Activated T-cell treated with anti-CD3 and anti-CD28 coated beads, Interleukin-2, amount 50 U/mL, for 72 hours (primary cell): ENCODE measurements around the gene ZNRD2. TPM values are rescaled to one million over a fixed set of nuclear protein-coding genes. Genes with fewer than 3 reads are reported as not detected.
"Not testable (repeated sequence)": the region's sequence is repeated elsewhere in the genome, so short reads cannot be mapped to it uniquely, and the experiment has no call there.

Experiments used
- ATAC-seq, 2 donors: fragments of 150-1000 bp; cut with Tn5 transposase; replicated peaks in 1 of 2; 2 replicates each; pipeline ENCODE4 v1.10.0; 2021; ENCODE audit warnings: moderate library complexity in 2 of 2, mild to moderate bottlenecking in 1 of 2
- DNase-seq, 2 donors: peaks; one replicate each; pipeline ENCODE4 v3.0.0; 2021 to 2022; ENCODE audit warnings: mixed read lengths in 1 of 2
- H3K27ac Mint-ChIP-seq: one replicate; pipeline ENCODE4 v1.8.0; 2022; ENCODE audit warnings: mild to moderate bottlenecking, moderate library complexity, mixed read lengths
- H3K27me3 Mint-ChIP-seq: one replicate; pipeline ENCODE4 v1.8.0; 2022; ENCODE audit warnings: low read depth, mixed read lengths
- H3K36me3 Mint-ChIP-seq, 2 donors: one replicate each; pipeline ENCODE4 v1.8.0; 2022; ENCODE audit warnings: mixed read lengths in 2 of 2, mild to moderate bottlenecking in 1 of 2; ENCODE audit not compliant: insufficient read depth in 2 of 2
- H3K4me1 Mint-ChIP-seq: one replicate; pipeline ENCODE4 v1.8.0; 2022; ENCODE audit warnings: low read depth, mixed read lengths
- H3K4me3 Mint-ChIP-seq, 2 donors: one replicate each; pipeline ENCODE4 v1.8.0; 2022; ENCODE audit warnings: mild to moderate bottlenecking in 2 of 2, mixed read lengths in 2 of 2, moderate library complexity in 2 of 2
- H3K9me3 Mint-ChIP-seq, 2 donors: one replicate each; pipeline ENCODE4 v1.8.0; 2022; ENCODE audit warnings: mixed read lengths in 2 of 2
- total RNA-seq, 2 donors: library from RNA; stranded (reverse); gene quantifications; one replicate each; pipeline ENCODE4 v1.2.3, GENCODE V29; 2022

The ZNRD2 gene
- total RNA-seq, 2 donors from 2014 or later, result 23.5 to 25.1 TPM

GRCh38 chr11:65564879-65565559, 5.3 kb upstream of the ZNRD2 start:
- not testable (repeated sequence) for H3K27me3 Mint-ChIP-seq, H3K36me3 Mint-ChIP-seq, ATAC-seq, DNase-seq, H3K9me3 Mint-ChIP-seq
- peaks cover 69% of the 10 kb centered on the region for H3K4me1 Mint-ChIP-seq
- peak overlapping the region; percentile 77 to 85 for H3K4me3 Mint-ChIP-seq
- H3K27ac Mint-ChIP-seq, result peak overlapping the region; percentile 97

DNA sequence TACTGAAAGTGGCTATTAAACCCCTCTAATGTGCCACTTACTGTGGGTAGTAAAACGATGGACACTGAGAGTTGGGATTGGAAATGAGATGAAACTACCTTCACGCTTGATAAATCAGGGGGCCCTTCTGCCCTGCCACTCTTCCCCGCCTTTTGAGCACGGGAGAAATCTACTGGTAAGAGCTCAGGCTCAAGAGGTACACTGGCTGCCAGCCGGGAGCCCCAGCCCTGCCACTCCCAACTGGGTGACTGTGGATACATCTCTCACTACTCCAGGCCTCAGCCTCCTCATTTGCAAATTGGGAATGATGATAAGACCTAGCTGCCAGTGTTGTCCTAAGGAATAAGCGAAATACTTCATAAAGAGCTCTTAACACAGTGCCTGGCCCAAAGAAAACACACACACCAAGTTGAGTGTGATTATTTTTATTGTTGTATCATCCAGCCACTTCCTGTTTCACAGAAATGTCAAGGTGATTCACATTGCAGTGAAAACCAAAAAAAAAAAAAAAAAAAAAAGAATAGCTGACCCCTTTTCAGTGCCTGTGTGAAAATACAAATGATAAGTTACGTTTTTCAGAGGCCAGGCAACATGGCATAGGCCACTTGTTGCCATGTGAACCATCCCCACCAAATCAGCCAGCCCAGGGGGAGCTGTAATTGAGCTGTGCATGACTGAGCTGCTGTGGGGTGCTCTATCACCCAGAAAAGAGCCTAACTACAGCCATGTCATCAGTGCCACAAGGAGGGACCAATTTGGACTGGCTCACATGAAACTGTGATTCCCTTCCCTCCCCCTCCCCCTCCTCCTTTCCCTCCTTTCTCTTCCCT, 4.4 kb upstream of the ZNRD2 start:
- H3K4me1 Mint-ChIP-seq, result peaks cover 62% of the 10 kb centered on the region
- H3K4me3 Mint-ChIP-seq, result peak overlapping the region; percentile 77 to 85
- ATAC-seq, result peak; percentile 5 to 14

DNA sequence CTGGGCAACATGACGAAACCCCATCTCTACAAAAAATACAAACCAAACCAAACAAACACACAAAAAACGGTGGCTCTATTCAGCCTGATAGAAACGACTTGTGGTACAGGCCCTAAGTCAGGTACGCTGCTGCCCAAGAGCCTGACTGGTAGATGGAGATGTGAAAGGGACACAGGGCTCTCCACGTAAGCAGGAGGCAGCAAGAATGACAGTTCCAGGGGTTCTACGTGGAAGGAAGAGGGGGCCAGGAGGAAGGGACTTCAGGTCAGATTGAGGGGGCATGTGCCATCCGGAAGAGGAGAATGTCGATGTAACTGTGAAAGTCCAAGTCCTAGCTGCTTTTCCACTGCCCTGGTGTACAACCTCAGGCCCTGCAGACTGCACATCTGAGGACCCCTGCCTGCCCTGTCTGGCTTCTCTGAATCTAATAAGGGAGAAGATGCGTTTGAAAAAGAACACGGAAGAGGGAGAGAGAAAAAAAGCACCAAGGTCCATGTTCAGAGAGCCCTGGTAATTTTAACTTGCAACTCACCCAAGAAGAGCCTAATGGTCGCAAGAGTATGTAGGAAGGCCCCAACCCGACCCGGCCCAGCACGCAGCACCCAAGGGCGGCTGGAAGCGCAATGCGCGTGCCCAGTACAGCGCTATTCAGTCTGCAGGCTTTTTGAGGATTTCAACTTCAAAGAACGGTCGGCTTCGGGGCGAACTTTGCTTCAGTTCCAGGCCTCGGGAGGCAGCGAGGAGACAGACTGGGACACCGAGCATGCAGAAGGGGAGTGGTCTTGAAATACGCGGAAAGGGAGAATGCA, 909 bp upstream of the ZNRD2 start:
- peaks cover 6 to 10% of the 10 kb centered on the region in 2 donors for H3K36me3 Mint-ChIP-seq
- no peak for DNase-seq
- peak overlapping the region; percentile 97 to 100 for H3K4me3 Mint-ChIP-seq
- H3K27me3 Mint-ChIP-seq, result no peaks in the 10 kb centered on the region
- ATAC-seq, result peak; percentile 27 to 35
- H3K9me3 Mint-ChIP-seq, result no peaks in the 10 kb centered on the region
- H3K4me1 Mint-ChIP-seq, result peaks cover 79% of the 10 kb centered on the region
- peak overlapping the region; percentile 95 for H3K27ac Mint-ChIP-seq

More for the DNA sequence above, 4.4 kb upstream of the ZNRD2 start:
- Mint-ChIP-seq H3K27me3 (no peaks in the 10 kb centered on the region), H3K36me3 (peaks cover 4 to 9% of the 10 kb centered on the region in 2 donors), H3K9me3 (no peaks in the 10 kb centered on the region), H3K27ac (peak overlapping the region; percentile 97)
- peak in 1 of 2 donors; percentile 42 for DNase-seq

- Mint-ChIP-seq H3K4me3 (peak overlapping the region; percentile 97 to 100), H3K9me3 (no peaks in the 10 kb centered on the region), H3K36me3 (peaks cover 10% of the 10 kb centered on the region in 2 donors), H3K27ac (peak overlapping the region; percentile 56), H3K4me1 (peaks cover 71% of the 10 kb centered on the region), H3K27me3 (no peaks in the 10 kb centered on the region)
- ATAC-seq (no peak), DNase-seq (no peak)
These were observed 1.1 kb downstream of the ZNRD2 start for GRCh38 chr11:65571420-65571819.

DNA sequence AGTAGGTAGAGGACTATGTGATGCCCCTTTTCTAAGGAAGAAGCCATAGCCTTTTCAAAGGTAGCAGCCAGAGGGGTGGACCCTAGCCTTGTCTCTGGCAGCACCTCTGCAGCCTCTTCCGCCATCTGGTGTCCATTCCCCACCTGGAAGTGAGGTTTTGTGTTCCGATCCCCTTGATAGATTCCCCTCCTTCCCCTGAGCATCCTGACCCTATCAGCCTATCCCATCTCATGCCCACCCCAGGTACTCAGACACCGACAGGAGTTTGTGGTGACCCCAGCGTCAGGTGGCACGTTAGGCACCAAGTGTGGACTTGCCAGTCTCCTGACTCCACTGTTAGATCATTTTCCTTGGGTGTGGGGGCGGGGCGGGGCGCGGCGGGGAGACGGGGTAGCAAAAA, 1.7 kb downstream of the ZNRD2 start:
- no peak for ATAC-seq
- H3K9me3 Mint-ChIP-seq, result no peaks in the 10 kb centered on the region
- peaks cover 10 to 12% of the 10 kb centered on the region in 2 donors for H3K36me3 Mint-ChIP-seq
- peaks cover 66% of the 10 kb centered on the region for H3K4me1 Mint-ChIP-seq
- no peaks in the 10 kb centered on the region for H3K27me3 Mint-ChIP-seq
- peak overlapping the region; percentile 56 for H3K27ac Mint-ChIP-seq
- DNase-seq, result no peak
- peak overlapping the region; percentile 97 to 100 for H3K4me3 Mint-ChIP-seq

DNA sequence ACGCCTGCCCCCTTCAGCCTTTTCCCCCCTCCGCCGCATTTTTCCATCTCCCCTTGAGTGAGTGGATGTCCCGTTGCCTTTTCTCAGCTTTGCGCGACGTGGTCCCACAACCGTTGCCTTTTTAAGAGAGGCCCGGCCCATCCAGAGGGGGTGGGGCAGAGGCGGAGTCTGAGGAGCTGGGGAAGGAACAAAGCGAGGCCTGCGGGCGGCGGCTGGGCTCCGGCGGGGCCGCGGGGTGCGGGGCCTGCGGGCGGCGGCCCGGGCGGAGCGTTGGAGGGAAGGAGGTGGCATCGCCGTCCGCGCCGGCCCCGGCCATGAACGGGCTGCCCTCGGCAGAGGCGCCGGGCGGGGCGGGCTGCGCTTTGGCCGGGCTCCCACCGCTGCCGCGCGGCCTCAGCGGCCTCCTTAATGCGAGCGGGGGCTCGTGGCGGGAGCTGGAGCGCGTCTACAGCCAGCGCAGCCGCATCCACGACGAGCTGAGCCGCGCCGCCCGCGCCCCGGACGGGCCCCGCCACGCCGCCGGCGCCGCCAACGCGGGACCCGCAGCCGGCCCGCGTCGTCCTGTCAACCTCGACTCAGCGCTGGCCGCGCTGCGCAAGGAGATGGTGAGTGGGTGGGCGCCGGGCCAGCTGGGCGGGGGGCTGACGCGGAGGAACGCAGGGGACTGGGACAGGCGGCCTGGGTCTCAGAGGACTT, 2.2 kb downstream of the ZNRD2 start, which contains the start of gene FAM89B:
TSS of gene FAM89B (plus strand) at position 183 of the 696 bp plus-strand sequence. CDS start at position 315, 132 bp downstream.
- no peaks in the 10 kb centered on the region for H3K27me3 Mint-ChIP-seq
- peaks cover 10 to 12% of the 10 kb centered on the region in 2 donors for H3K36me3 Mint-ChIP-seq
- H3K4me1 Mint-ChIP-seq, result peaks cover 62% of the 10 kb centered on the region
- peak within 1 kb of the TSS; percentile 68 for H3K27ac Mint-ChIP-seq
- ATAC-seq, result peak; percentile 13 to 18
- H3K9me3 Mint-ChIP-seq, result no peaks in the 10 kb centered on the region
- peak within 1 kb of the TSS; percentile 97 to 100 for H3K4me3 Mint-ChIP-seq
- peak; percentile 91 to 95 for DNase-seq

DNA sequence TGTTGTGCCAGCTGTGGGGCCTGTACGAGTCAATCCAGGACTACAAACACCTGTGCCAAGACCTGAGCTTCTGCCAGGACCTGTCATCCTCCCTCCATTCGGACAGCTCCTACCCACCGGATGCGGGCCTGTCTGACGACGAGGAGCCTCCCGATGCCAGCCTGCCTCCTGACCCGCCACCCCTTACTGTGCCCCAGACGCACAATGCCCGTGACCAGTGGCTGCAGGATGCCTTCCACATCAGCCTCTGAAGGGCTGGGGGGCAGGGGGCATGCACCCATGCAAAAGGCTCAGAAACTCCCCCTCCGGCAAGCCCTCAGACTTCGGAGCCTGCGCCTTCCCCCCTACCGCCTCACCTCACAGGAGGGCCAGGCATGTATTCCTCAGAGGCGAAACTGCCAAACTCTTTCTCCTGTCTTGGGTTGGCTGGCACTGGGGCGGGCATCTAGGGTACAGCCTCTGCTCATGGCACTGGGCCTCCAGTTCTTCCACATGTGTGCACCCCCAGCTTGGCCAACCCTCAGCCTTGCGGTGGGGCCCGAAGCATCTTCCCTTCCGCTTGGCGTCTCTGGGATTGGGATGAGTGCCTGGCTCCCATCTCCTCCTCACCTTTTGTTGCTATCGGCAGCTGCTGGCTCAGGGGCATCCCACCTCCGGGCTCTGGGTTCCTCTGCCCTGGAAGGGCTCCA, 3.3 kb downstream of the ZNRD2 start:
- H3K27me3 Mint-ChIP-seq, result no peaks in the 10 kb centered on the region
- no peaks in the 10 kb centered on the region for H3K9me3 Mint-ChIP-seq
- H3K27ac Mint-ChIP-seq, result peak overlapping the region; percentile 71
- peaks cover 63% of the 10 kb centered on the region for H3K4me1 Mint-ChIP-seq
- H3K36me3 Mint-ChIP-seq, result peaks cover 13 to 15% of the 10 kb centered on the region in 2 donors
- peak in 1 of 2 donors; percentile 35 for DNase-seq
- peak overlapping the region; percentile 91 to 93 for H3K4me3 Mint-ChIP-seq
- ATAC-seq, result no peak

DNA sequence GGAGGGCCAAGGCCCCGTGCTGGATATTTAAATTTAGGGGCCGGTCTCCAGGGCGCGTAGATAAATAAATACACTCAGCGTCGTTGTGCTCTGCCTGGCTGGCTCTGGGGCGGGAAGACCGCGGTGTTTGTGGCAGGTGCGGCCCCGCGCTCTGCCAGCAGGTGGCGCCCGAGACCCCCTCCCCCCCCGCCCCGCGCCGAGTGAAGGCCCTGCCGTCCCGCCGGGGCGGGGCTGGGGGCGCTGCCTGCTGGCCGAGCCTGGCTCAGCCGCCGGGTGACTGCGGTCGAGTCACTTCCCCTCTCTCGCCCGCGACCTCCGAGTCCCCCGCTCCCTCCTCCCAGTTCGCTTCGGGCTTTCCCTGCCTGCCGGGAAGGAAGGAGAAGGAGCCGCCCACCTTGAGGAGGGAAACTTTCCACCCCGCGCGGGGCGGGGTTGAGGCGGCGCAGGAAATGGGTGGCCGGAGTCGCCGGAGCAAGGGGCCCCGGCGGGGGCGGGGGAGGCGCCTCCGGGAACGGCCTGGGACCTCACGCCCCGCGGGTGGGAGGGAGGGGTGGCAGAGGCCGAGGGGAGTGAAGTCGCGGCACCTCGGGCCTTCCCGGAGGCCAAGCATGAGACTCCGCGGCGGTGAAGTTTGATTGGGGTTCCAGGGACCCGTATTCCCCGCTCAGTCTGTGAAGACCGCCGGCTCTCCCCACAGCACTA, 4.0 kb downstream of the ZNRD2 start:
- H3K9me3 Mint-ChIP-seq, result no peaks in the 10 kb centered on the region
- peak overlapping the region; percentile 86 for H3K27ac Mint-ChIP-seq
- peaks cover 58% of the 10 kb centered on the region for H3K4me1 Mint-ChIP-seq

GRCh38 chr11:65574811-65575567, 4.7 kb downstream of the ZNRD2 start:
- peak overlapping the region; percentile 93 for H3K4me3 Mint-ChIP-seq
- H3K27me3 Mint-ChIP-seq, result no peaks in the 10 kb centered on the region
- H3K9me3 Mint-ChIP-seq, result no peaks in the 10 kb centered on the region
- ATAC-seq (peak in 1 of 2 donors; percentile 13), DNase-seq (no peak)
- H3K36me3 Mint-ChIP-seq, result peaks cover 14 to 15% of the 10 kb centered on the region in 2 donors
- H3K4me1 Mint-ChIP-seq, result peaks cover 54% of the 10 kb centered on the region
- H3K27ac Mint-ChIP-seq, result peak overlapping the region; percentile 86

More for the DNA sequence above, 4.0 kb downstream of the ZNRD2 start:
- H3K4me3 Mint-ChIP-seq, result peak overlapping the region; percentile 93
- peaks cover 11 to 12% of the 10 kb centered on the region in 2 donors for H3K36me3 Mint-ChIP-seq
- DNase-seq (peak; percentile 92 to 94), ATAC-seq (peak; percentile 38 to 39)
- H3K27me3 Mint-ChIP-seq, result no peaks in the 10 kb centered on the region

- DNase-seq (peak; percentile 77 to 80), ATAC-seq (peak; percentile 36 to 40)
- Mint-ChIP-seq H3K27ac (peak within 1 kb of the TSS; percentile 86), H3K9me3 (no peaks in the 10 kb centered on the region), H3K36me3 (peaks cover 12 to 16% of the 10 kb centered on the region in 2 donors), H3K27me3 (no peaks in the 10 kb centered on the region), H3K4me1 (peaks cover 54% of the 10 kb centered on the region), H3K4me3 (peak within 1 kb of the TSS; percentile 93)
These were observed 5.4 kb downstream of the ZNRD2 start, which contains the start of gene EHBP1L1 for GRCh38 chr11:65575568-65576231. Gene EHBP1L1, plus strand, starts transcription at chr11:65576053. Its CDS starts 250 bp downstream, at chr11:65576303.
